K562 (cell line): Measurements from ENCODE around the gene HOXC10. TPM values are rescaled to one million over a fixed set of nuclear protein-coding genes. Genes with fewer than 3 reads are reported as not detected.

Source experiments
- ATAC-seq: fragments of 200-7000 bp; cut with Tn5 transposase; 3 replicates; pipeline ENCODE4 v1.9.1; 2020; ENCODE audit warnings: moderate library complexity
- BruUV-seq: library from RNA; stranded (reverse); fragments of 400-500 nt; replicated peaks from 2 replicates; lab custom pipeline; 2021; lab: Mats Ljungman, UMichigan
- CTCF ChIA-PET: fragments of 300-600 bp; formaldehyde crosslinking; extraction: SDS; loops from one replicate; lab custom pipeline; 2021; ENCODE audit warnings: low intra/inter-chr PET ratio; lab: Yijun Ruan, JAX
- POLR2A ChIA-PET: fragments of 300-600, 350-650 bp; sonication (Branson Sonifier 250); formaldehyde crosslinking; extraction: SDS; loops from one replicate; lab custom pipeline; 2021; ENCODE audit warnings: antibody characterized with exemption, inconsistent platforms; lab: Yijun Ruan, JAX
- DNase-seq, 4 experiments: peaks; one replicate each; pipeline versions ENCODE4 v3.0.0 to v3.0.0-alpha.2; 2011 to 2018; ENCODE audit warnings: low spot score in 3 of 4, mixed read lengths in 3 of 4; ENCODE audit errors: extremely low read depth in 1 of 4
- FAIRE-seq: peaks from 2 replicates; lab custom pipeline; 2011; peaks lifted over from hg19 to GRCh38; lab: Jason Lieb, UNC
- H2AFZ ChIP-seq: 2 replicates; pipeline ENCODE4 v1.6.0; 2011; ENCODE audit warnings: low read depth, low read length, control low read depth, inconsistent platforms
- H3K27ac ChIP-seq: fragments of 200-600 bp; 3 replicates; pipeline ENCODE4 v1.8.0; 2011; ENCODE audit warnings: low read depth, mild to moderate bottlenecking, control low read depth, inconsistent platforms, low read length, moderate library complexity, mixed read lengths; ENCODE audit errors: extremely low read depth
- H3K27me3 ChIP-seq, 2 experiments: fragments of 300-600 bp in 1 of 2; 2 replicates in 1 of 2; 3 replicates in 1 of 2; pipeline versions ENCODE4 v1.6.0 to v1.8.0; 2011; ENCODE audit warnings: inconsistent platforms in 2 of 2, low read length in 2 of 2, mild to moderate bottlenecking in 1 of 2, mixed read lengths in 1 of 2, moderate library complexity in 1 of 2; ENCODE audit not compliant: control insufficient read depth in 2 of 2, insufficient read depth in 2 of 2
- H3K36me3 ChIP-seq: fragments of 300-600 bp; 3 replicates; pipeline ENCODE4 v1.8.0; 2011; ENCODE audit warnings: mild to moderate bottlenecking, low read length, inconsistent platforms; ENCODE audit not compliant: control insufficient read depth, insufficient read depth
- H3K4me1 ChIP-seq, 2 experiments: fragments of 200-600 bp in 1 of 2; replicated peaks in 1 of 2; 2 replicates in 1 of 2; 3 replicates in 1 of 2; pipeline versions ENCODE4 v1.5.1 to v1.8.0; 2011; ENCODE audit warnings: inconsistent platforms in 2 of 2, low read length in 2 of 2, mild to moderate bottlenecking in 1 of 2, mixed read lengths in 1 of 2, moderate library complexity in 1 of 2; ENCODE audit not compliant: control insufficient read depth in 2 of 2, insufficient read depth in 2 of 2
- H3K4me2 ChIP-seq: 2 replicates; pipeline ENCODE4 v1.6.1; 2011; ENCODE audit warnings: low read length, control low read depth, inconsistent platforms, mixed read lengths; ENCODE audit not compliant: insufficient read depth
- H3K4me3 ChIP-seq: fragments of 200-600 bp; sonication (generic), shearing (Covaris generic); 2 replicates; pipeline ENCODE4 v1.5.1; 2016; ENCODE audit warnings: control low read depth, inconsistent platforms
- H3K79me2 ChIP-seq: fragments of 200-600 bp; 3 replicates; pipeline ENCODE4 v1.8.0; 2011; ENCODE audit warnings: low read length, inconsistent platforms; ENCODE audit not compliant: control insufficient read depth, insufficient read depth
- H3K9ac ChIP-seq, 2 experiments: 2 replicates each; pipeline versions ENCODE4 v1.6.0 to v1.6.1; 2011; ENCODE audit warnings: low read depth in 2 of 2, low read length in 2 of 2, control low read depth in 1 of 2, inconsistent platforms in 1 of 2, mild to moderate bottlenecking in 1 of 2, mixed read lengths in 1 of 2; ENCODE audit not compliant: insufficient read depth in 1 of 2
- H3K9me1 ChIP-seq: one replicate; pipeline ENCODE4 v1.6.0; 2011; ENCODE audit warnings: inconsistent platforms, mild to moderate bottlenecking, low read length, moderate library complexity; ENCODE audit not compliant: control insufficient read depth, insufficient read depth
- H3K9me3 ChIP-seq: replicated peaks from 2 replicates; pipeline ENCODE4 v1.5.1; 2011; ENCODE audit warnings: low read depth, low read length, inconsistent platforms; ENCODE audit not compliant: control insufficient read depth, insufficient read depth
- H4K20me1 ChIP-seq: replicated peaks from 2 replicates; pipeline ENCODE4 v1.6.1; 2011; ENCODE audit warnings: low read length, inconsistent platforms, mixed read lengths; ENCODE audit not compliant: control insufficient read depth, insufficient read depth
- CTBP1 ChIP-seq: fragments of 450-650 bp; IDR thresholded peaks from 2 replicates; pipeline ENCODE4 v1.6.1; 2016; ENCODE audit warnings: borderline replicate concordance
- EHMT2 ChIP-seq: fragments of 450-650 bp; IDR thresholded peaks from 2 replicates; pipeline ENCODE4 v1.6.1; 2018; ENCODE audit warnings: antibody characterized with exemption
- HBP1 ChIP-seq: fragments of 450-650 bp; formaldehyde crosslinking; IDR thresholded peaks from 2 replicates; pipeline ENCODE4 v1.4.0; 2022; ENCODE audit warnings: missing genetic modification characterization
- HNRNPLL ChIP-seq: fragments of 200-400 bp; formaldehyde crosslinking; IDR thresholded peaks from 2 replicates; pipeline ENCODE4 v1.6.1; 2017; ENCODE audit warnings: low read length, low read depth, mild to moderate bottlenecking; ENCODE audit not compliant: poor library complexity, severe bottlenecking
- SETDB1 ChIP-seq: IDR thresholded peaks from one replicate; pipeline ENCODE4 v1.6.1; 2012; ENCODE audit warnings: low read length, control low read depth, inconsistent platforms
- ZBTB1 ChIP-seq: sonication (generic); formaldehyde crosslinking; IDR thresholded peaks from 2 replicates; pipeline ENCODE4 v1.8.1; 2023; ENCODE audit warnings: missing genetic modification reagents, low read depth, mild to moderate bottlenecking, borderline replicate concordance
- ZNF277 ChIP-seq: fragments of 250-450 bp; sonication (Bioruptor Pico); IDR thresholded peaks from 2 replicates; pipeline ENCODE4 v1.8.0; 2022; ENCODE audit warnings: inconsistent platforms, mild to moderate bottlenecking, moderate library complexity, borderline replicate concordance
- ZNF740 ChIP-seq, 3 experiments: fragments of 200-800 bp in 1 of 3; sonication (Bioruptor generic) in 1 of 3; sonication (generic) in 1 of 3; formaldehyde crosslinking in 1 of 3; IDR thresholded peaks; 2 replicates each; pipeline versions ENCODE4 v1.6.1 to v1.8.0; 2016 to 2022; ENCODE audit warnings: mild to moderate bottlenecking in 2 of 3, missing compliant biosample characterization in 2 of 3, missing genetic modification characterization in 2 of 3, missing genetic modification reagents in 1 of 3
- ZNF830 ChIP-seq: fragments of 250-450 bp; sonication (Bioruptor Pico); IDR thresholded peaks from 2 replicates; pipeline ENCODE4 v1.5.0; 2021; ENCODE audit warnings: mild to moderate bottlenecking
- ZSCAN29 ChIP-seq: fragments of 450-650 bp; IDR thresholded peaks from 2 replicates; pipeline ENCODE4 v1.6.1; 2017
- WGBS: fragments of 100-300 bp; shearing (Covaris generic); methylation state at CpG from one replicate; pipeline ENCODE4 v1.1.6; 2016; ENCODE audit warnings: low coverage, mixed read lengths; ENCODE audit not compliant: insufficient coverage; ENCODE audit errors: missing lambda C conversion rate; 5-methylcytosine and 5-hydroxymethylcytosine counted together
- in situ Hi-C: fragments of 300-500 bp; cut with MboI; formaldehyde crosslinking; loops from 4 replicates; pipeline ENCODE4 v1.15.0; 2018; ENCODE audit warnings: inconsistent platforms, mixed read lengths
- intact Hi-C: fragments of 100-400 bp; cut with micrococcal nuclease; formaldehyde crosslinking; loops from 2 replicates; pipeline ENCODE4 v1.14.2; 2022
- polyA plus RNA-seq, 8 experiments: library from polyadenylated mRNA; depleted of rRNA in 4 of 8; stranded (reverse) in 5 of 8; unstranded in 3 of 8; fragments of >200 nt; fragmentation: Nextera tagmentation in 2 of 8; fragmentation: Illumina TruSeq in 1 of 8; extraction: Ambion mirVana in 2 of 8; extraction: Trizol in 1 of 8; gene quantifications; 2 replicates each; pipeline versions ENCODE4 v1.2.1 to v1.2.3, GENCODE V29; 2011 to 2014; ENCODE audit warnings: inconsistent platforms in 1 of 8, missing spikeins in 1 of 8
- total RNA-seq, 7 experiments: library from RNA; depleted of rRNA in 6 of 7; stranded (reverse); fragments of >200 nt in 6 of 7; fragmentation: Illumina TruSeq in 2 of 7; extraction: Trizol in 2 of 7; gene quantifications; 2 replicates each; pipeline versions ENCODE4 v1.2.1 to v1.2.3, GENCODE V29; 2011 to 2021; ENCODE audit warnings: low replicate concordance in 1 of 7
- TF ChIP-seq, protein P1 (sequence below): fragments of 250-450 bp; sonication (Bioruptor Pico); IDR thresholded peaks from 2 replicates; pipeline ENCODE4 v1.5.0; 2021; ENCODE audit warnings: mild to moderate bottlenecking, borderline replicate concordance
- TF ChIP-seq, protein P2 (sequence below): sonication (generic); formaldehyde crosslinking; IDR thresholded peaks from 2 replicates; pipeline ENCODE4 v1.8.0; 2023; ENCODE audit warnings: mild to moderate bottlenecking, missing genetic modification reagents

HOXC10 gene
- total and polyA plus RNA-seq, 9 of the 15 experiments (the other 6 are each of a cell fraction or from before 2014, with no cell fraction given): 0.13 to 0.77 (median 0.35) TPM; not detected in 2

DNA sequence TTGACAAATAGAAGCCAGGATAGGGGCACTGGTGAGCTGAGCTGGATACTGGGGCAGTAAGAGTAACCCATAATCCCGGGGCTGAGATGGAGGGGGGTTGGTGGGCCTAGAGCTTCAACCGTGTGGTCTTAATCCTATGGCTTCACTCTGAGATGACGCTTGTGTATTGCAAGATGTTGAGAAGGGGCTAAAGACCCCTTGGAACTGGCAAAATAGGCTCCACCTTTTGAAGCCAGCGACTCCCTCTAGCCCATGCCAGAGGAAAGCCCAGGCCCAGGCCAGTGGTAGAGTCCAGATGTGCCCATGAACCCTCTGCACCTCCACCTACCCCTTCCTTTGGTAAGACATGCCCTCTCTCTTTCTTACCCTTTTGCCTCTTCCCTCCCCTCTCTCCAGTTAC, 25.6 kb upstream of the HOXC10 start:
- Histone ChIP-seq H3K4me3 (no peak overlapping the region), H2AFZ (no peak overlapping the region), H3K27ac (no peak overlapping the region), H4K20me1 (0 out of 2 replicates have a peak, but pooled peaks cover 19% of the 10 kb centered on the region), H3K79me2 (no peaks in the 10 kb centered on the region), H3K9ac (no peak overlapping the region), H3K9me1 (no peaks in the 10 kb centered on the region), H3K27me3 (peaks cover 53 to 84% of the 10 kb centered on the region in 2 experiments), H3K4me2 (no peak overlapping the region), H3K9me3 (no peaks in the 10 kb centered on the region), H3K36me3 (no peaks in the 10 kb centered on the region), H3K4me1 (peaks cover 0 to 21% of the 10 kb centered on the region in 2 experiments; a peak in 4 of 5 replicates)
- CTCF ChIA-PET: no interaction called here
- in situ Hi-C loops (no loop called here), intact Hi-C loops (no loop called here)
- POLR2A ChIA-PET: interaction anchor here (0.7 to 1.1 kb wide), 3 partner anchors 38 to 320 kb away, joined by 3 read pairs; partner anchors contain the start of gene CBX5
- no peak for ATAC-seq
- WGBS: 0% methylated on average over 4 of the region's 4 CpGs
- no TSS peak for BruUV-seq
- DNase-seq: no peak
- no peak for FAIRE-seq
- TF ChIP-seq ZNF830 (CRISPR knock-in tag) (no peak), ZBTB1 (no peak), HBP1 (no peak), ZSCAN29 (no peak), SETDB1 (no peak), HNRNPLL (no peak), ZNF277 (CRISPR knock-in tag) (no peak), CTBP1 (no peak), EHMT2 (no peak), ZNF740 (CRISPR knock-in tag; IDR thresholded peaks at IDR 0.05) (no peak), ZNF740 (tag; IDR thresholded peaks at IDR 0.05) (no peak)
- TF ChIP-seq, protein P1, sequence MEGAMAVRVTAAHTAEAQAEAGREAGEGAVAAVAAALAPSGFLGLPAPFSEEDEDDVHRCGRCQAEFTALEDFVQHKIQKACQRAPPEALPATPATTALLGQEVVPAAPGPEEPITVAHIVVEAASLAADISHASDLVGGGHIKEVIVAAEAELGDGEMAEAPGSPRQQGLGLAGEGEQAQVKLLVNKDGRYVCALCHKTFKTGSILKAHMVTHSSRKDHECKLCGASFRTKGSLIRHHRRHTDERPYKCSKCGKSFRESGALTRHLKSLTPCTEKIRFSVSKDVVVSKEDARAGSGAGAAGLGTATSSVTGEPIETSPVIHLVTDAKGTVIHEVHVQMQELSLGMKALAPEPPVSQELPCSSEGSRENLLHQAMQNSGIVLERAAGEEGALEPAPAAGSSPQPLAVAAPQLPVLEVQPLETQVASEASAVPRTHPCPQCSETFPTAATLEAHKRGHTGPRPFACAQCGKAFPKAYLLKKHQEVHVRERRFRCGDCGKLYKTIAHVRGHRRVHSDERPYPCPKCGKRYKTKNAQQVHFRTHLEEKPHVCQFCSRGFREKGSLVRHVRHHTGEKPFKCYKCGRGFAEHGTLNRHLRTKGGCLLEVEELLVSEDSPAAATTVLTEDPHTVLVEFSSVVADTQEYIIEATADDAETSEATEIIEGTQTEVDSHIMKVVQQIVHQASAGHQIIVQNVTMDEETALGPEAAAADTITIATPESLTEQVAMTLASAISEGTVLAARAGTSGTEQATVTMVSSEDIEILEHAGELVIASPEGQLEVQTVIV: no peak
- TF ChIP-seq, protein P2, sequence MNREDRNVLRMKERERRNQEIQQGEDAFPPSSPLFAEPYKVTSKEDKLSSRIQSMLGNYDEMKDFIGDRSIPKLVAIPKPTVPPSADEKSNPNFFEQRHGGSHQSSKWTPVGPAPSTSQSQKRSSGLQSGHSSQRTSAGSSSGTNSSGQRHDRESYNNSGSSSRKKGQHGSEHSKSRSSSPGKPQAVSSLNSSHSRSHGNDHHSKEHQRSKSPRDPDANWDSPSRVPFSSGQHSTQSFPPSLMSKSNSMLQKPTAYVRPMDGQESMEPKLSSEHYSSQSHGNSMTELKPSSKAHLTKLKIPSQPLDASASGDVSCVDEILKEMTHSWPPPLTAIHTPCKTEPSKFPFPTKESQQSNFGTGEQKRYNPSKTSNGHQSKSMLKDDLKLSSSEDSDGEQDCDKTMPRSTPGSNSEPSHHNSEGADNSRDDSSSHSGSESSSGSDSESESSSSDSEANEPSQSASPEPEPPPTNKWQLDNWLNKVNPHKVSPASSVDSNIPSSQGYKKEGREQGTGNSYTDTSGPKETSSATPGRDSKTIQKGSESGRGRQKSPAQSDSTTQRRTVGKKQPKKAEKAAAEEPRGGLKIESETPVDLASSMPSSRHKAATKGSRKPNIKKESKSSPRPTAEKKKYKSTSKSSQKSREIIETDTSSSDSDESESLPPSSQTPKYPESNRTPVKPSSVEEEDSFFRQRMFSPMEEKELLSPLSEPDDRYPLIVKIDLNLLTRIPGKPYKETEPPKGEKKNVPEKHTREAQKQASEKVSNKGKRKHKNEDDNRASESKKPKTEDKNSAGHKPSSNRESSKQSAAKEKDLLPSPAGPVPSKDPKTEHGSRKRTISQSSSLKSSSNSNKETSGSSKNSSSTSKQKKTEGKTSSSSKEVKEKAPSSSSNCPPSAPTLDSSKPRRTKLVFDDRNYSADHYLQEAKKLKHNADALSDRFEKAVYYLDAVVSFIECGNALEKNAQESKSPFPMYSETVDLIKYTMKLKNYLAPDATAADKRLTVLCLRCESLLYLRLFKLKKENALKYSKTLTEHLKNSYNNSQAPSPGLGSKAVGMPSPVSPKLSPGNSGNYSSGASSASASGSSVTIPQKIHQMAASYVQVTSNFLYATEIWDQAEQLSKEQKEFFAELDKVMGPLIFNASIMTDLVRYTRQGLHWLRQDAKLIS: no peak
